K562 (cell line): Measurements from ENCODE around the gene WIF1.

ENCODE experiments used
- BACH1 ChIP-seq: fragments of 200-800 bp; sonication (Bioruptor generic); IDR thresholded peaks from 2 replicates; pipeline ENCODE4 v1.6.1; 2016; ENCODE audit warnings: missing genetic modification characterization, missing compliant biosample characterization
- ELF4 ChIP-seq: fragments of 450-650 bp; formaldehyde crosslinking; IDR thresholded peaks from 2 replicates; pipeline ENCODE4 v1.4.0; 2022; ENCODE audit warnings: missing genetic modification characterization
- HDAC2 ChIP-seq: fragments of 450-650 bp; IDR thresholded peaks from 2 replicates; pipeline ENCODE4 v1.6.1; 2016; ENCODE audit warnings: mild to moderate bottlenecking
- HDAC3 ChIP-seq: fragments of 450-650 bp; IDR thresholded peaks from 2 replicates; pipeline ENCODE4 v1.6.1; 2018; ENCODE audit warnings: borderline replicate concordance, mild to moderate bottlenecking, moderate library complexity; ENCODE audit not compliant: partially characterized antibody
- POLR2AphosphoS5 ChIP-seq: IDR thresholded peaks from 2 replicates; pipeline ENCODE4 v1.6.1; 2011; ENCODE audit warnings: mild to moderate bottlenecking, low read depth, low read length, moderate library complexity; ENCODE audit not compliant: control insufficient read depth, insufficient read depth
- RAD21 ChIP-seq, 2 experiments: fragments of 250-450 bp in 1 of 2; fragments of 450-650 bp in 1 of 2; sonication (Bioruptor Pico) in 1 of 2; formaldehyde crosslinking in 1 of 2; IDR thresholded peaks in 1 of 2; conservative IDR thresholded peaks in 1 of 2; 2 replicates each; pipeline versions ENCODE4 v1.4.0 to v1.8.0; 2020 to 2022; ENCODE audit warnings: mild to moderate bottlenecking in 2 of 2, moderate library complexity in 1 of 2
- SETDB1 ChIP-seq: IDR thresholded peaks from one replicate; pipeline ENCODE4 v1.6.1; 2012; ENCODE audit warnings: low read length, control low read depth, inconsistent platforms
- SMC3 ChIP-seq: conservative IDR thresholded peaks from 2 replicates; pipeline ENCODE4 v1.6.1; 2011; ENCODE audit warnings: low read depth, low read length, improper control_type of control experiment; ENCODE audit not compliant: insufficient read depth
- SREBF2 ChIP-seq: sonication (generic); formaldehyde crosslinking; IDR thresholded peaks from 2 replicates; pipeline ENCODE4 v1.4.0; 2020; ENCODE audit warnings: mild to moderate bottlenecking, missing genetic modification reagents
- TRIM28 ChIP-seq: fragments of 450-650 bp; IDR thresholded peaks from 2 replicates; pipeline ENCODE4 v1.6.1; 2017
- ZBTB7A ChIP-seq: IDR thresholded peaks from 2 replicates; pipeline ENCODE4 v1.6.1; 2011; ENCODE audit warnings: low read depth, mild to moderate bottlenecking, low read length, moderate library complexity, borderline replicate concordance; ENCODE audit not compliant: control insufficient read depth
- ZFP36 ChIP-seq: fragments of 150-350 bp; IDR thresholded peaks from 2 replicates; pipeline ENCODE4 v1.6.1; 2018; ENCODE audit warnings: low read length, low read depth; ENCODE audit not compliant: partially characterized antibody
- ZNF263 ChIP-seq: sonication (generic); formaldehyde crosslinking; IDR thresholded peaks from 2 replicates; pipeline ENCODE4 v1.8.0; 2022; ENCODE audit warnings: mild to moderate bottlenecking, missing genetic modification reagents, borderline replicate concordance

- peak; percentile 90 for TF ChIP-seq BACH1
- no peak for TF ChIP-seq TRIM28
- TF ChIP-seq POLR2AphosphoS5: no peak
- no peak for TF ChIP-seq ZBTB7A
- TF ChIP-seq SREBF2 (CRISPR knock-in tag): no peak
- no peak for TF ChIP-seq ZFP36
- TF ChIP-seq ELF4 (CRISPR knock-in tag): no peak
- TF ChIP-seq SMC3: no peak
- TF ChIP-seq RAD21 (CRISPR knock-in tag; conservative IDR thresholded peaks at IDR 0.05 in 1 of 2, IDR thresholded peaks at IDR 0.05 in 1 of 2): no peak
- no peak for TF ChIP-seq SETDB1
- no peak for TF ChIP-seq ZNF263 (CRISPR knock-in tag)
- no peak for TF ChIP-seq HDAC3
- no peak for TF ChIP-seq HDAC2
These were observed 35.3 kb upstream of the WIF1 start for GRCh38 chr12:65156366-65156841.
